Right lobe of liver (tissue), 6 donors: ENCODE results near the gene DACT3. TPM values are rescaled to one million over a fixed set of nuclear protein-coding genes. Genes with fewer than 3 reads are reported as not detected.
A peak's percentile ranks its signal among the peaks of the same experiment; 100 is the strongest.

Experiments used
- ATAC-seq, 4 donors: fragments of 200-7000 bp; cut with Tn5 transposase; one replicate each; pipeline ENCODE4 v1.9.1; 2020; ENCODE audit warnings: mild to moderate bottlenecking in 4 of 4, moderate library complexity in 4 of 4
- DNase-seq, 3 donors: peaks; one replicate each; pipeline ENCODE4 v3.0.0-alpha.2; 2020
- H3K27ac ChIP-seq, 3 donors: fragments of 200-600 bp; one replicate each; pipeline ENCODE4 v1.8.0; 2022
- H3K27me3 ChIP-seq, 2 donors: fragments of 200-600 bp; one replicate each; pipeline ENCODE4 v1.8.0; 2022
- H3K36me3 ChIP-seq, 4 donors: fragments of 200-600 bp; sonication (generic) in 1 of 4; one replicate each; pipeline versions ENCODE4 v1.5.1 to v1.8.0; 2017 to 2022; ENCODE audit warnings: control low read depth in 1 of 4
- H3K4me1 ChIP-seq, 4 donors: fragments of 200-600 bp; sonication (generic) in 1 of 4; one replicate each; pipeline versions ENCODE4 v1.5.1 to v1.8.0; 2017 to 2022; ENCODE audit warnings: control low read depth in 1 of 4
- H3K4me3 ChIP-seq, 3 donors: fragments of 200-600 bp; one replicate each; pipeline ENCODE4 v1.8.0; 2022
- H3K9me3 ChIP-seq, 4 donors: fragments of 200-600 bp; sonication (generic) in 1 of 4; one replicate each; pipeline versions ENCODE4 v1.5.1 to v1.8.0; 2017 to 2022; ENCODE audit warnings: control low read depth in 1 of 4
- CTCF ChIP-seq, 4 donors: fragments of 200-600 bp in 3 of 4; fragments of 450-650 bp in 1 of 4; IDR thresholded peaks; one replicate each; pipeline versions ENCODE4 v1.5.1 to v1.8.0; 2016 to 2022; ENCODE audit warnings: antibody characterized with exemption in 4 of 4, mild to moderate bottlenecking in 2 of 4
- POLR2A ChIP-seq: fragments of 450-650 bp; IDR thresholded peaks from one replicate; pipeline ENCODE4 v1.6.1; 2017; ENCODE audit warnings: antibody characterized with exemption, mild to moderate bottlenecking
- WGBS: methylation state at CpG from one replicate; pipeline ENCODE4 v1.1.6; 2018; ENCODE audit warnings: low coverage, low lambda C conversion rate; ENCODE audit not compliant: insufficient coverage; ENCODE audit errors: missing lambda C conversion rate; 5-methylcytosine and 5-hydroxymethylcytosine counted together
- intact Hi-C, 2 donors: fragments of 100-400 bp; cut with DNase I; formaldehyde crosslinking; loops; one replicate each; pipeline versions ENCODE4 v1.11.2 to v1.14.1; 2022
- total RNA-seq, 6 experiments: library from RNA; depleted of rRNA in 2 of 6; stranded (reverse); fragments of >200 nt in 2 of 6; fragmentation: NEBNext Ultra II Directional in 3 of 6; extraction: Animal tissue kit (Norgen Biotek cat#: 25700) in 3 of 6; gene quantifications; one replicate each; pipeline versions ENCODE4 v1.1.0 to v1.2.4, GENCODE V29; 2016 to 2023
- donor health status: DM: no; HTN: yes; CAD: no.
- donor health status: DM: no; HTN: no; CAD: no.
- donor health status: DM: no; HTN: no; CAD: no.
- donor health status: DM: no; HTN: yes; CAD: no.
- donor health status: DM: no; HTN: yes; CAD: no.

DACT3 gene
- total RNA-seq, 6 experiments from 2014 or later, result 0.46 to 1.6 (median 0.93) TPM

DNA sequence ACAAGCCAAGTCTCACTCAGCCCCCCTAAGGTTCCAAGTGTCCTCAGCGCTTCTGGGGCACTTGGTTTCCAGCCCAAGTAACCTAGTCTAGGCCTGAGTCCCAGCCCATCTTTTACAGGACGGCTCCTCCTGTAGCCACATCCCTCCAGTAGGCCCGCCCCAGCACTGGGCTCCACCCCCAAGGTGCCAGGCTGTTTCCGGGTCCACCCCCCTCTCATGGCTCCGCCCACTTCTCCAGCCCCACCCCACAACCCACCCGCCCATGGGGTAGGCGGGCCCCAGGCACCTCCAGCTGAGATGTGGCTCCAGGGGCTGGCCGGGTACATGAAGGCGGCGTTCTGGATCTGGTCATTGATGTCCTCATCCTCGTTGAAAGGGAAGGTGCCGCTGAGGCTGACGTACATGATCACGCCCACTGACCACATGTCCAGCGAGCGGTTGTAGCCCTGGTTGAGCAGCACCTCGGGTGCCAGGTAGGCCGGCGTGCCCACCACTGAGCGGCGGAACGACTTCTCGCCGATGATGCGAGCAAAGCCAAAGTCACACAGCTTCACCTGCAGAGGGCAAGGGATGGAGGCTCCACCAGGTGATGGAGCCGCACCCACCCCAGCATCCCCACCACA is 17.2 kb upstream of the DACT3 start:
- ATAC-seq (peak in 3 of 4 donors; percentile 26 to 62 (median 50)), DNase-seq (no peak)

GRCh38 chr19:46674416-46675178 is 13.6 kb upstream of the DACT3 start:
- TF ChIP-seq POLR2A (no peak), CTCF (IDR thresholded peaks at IDR 0.05) (no peak)
- H3K36me3 ChIP-seq, result peaks cover 0 to 35% (median 13%) of the 10 kb centered on the region in 4 donors
- no peaks in the 10 kb centered on the region for H3K4me1 ChIP-seq
- no peaks in the 10 kb centered on the region for H3K9me3 ChIP-seq
- 93% methylated on average over 8 of the region's 21 CpGs for WGBS
- peak in 2 of 4 donors; percentile 13 to 22 for ATAC-seq
- no peak overlapping the region for H3K4me3 ChIP-seq
- H3K27ac ChIP-seq, result no peak overlapping the region
- intact Hi-C loops, result no loop called here
- no peaks in the 10 kb centered on the region for H3K27me3 ChIP-seq
- no peak for DNase-seq

More for the DNA sequence above, 17.2 kb upstream of the DACT3 start:
- Histone ChIP-seq H3K4me1 (no peaks in the 10 kb centered on the region), H3K9me3 (no peaks in the 10 kb centered on the region), H3K27me3 (no peaks in the 10 kb centered on the region), H3K27ac (no peak overlapping the region), H3K36me3 (peaks cover 0 to 66% (median 24%) of the 10 kb centered on the region in 4 donors), H3K4me3 (no peak overlapping the region)
- intact Hi-C loops, result no loop called here
- TF ChIP-seq POLR2A (no peak), CTCF (IDR thresholded peaks at IDR 0.05) (no peak)
- 90% methylated on average over 4 of the region's 26 CpGs for whole genome bisulfite sequencing

DNA sequence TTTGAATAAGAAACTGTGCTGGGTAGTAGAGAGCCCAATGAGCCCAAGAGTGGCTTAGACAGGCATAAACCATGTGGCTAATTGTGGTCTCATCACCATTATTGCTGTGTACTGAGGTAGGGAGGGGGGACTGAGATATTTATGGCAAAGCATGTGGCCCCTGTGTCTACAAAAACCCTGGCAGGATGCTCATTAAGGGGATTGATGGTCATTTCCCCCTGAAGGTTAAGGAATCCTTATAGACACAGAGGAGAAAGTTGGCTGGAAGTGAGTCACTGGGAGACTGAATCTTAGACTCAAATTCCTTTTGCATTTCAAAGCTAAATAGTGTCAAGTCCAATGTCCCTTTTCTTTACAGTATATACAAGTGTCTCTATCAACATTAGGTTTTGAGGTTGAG is 9.8 kb upstream of the DACT3 start:
- ATAC-seq (no peak), DNase-seq (no peak)
- Histone ChIP-seq H3K4me3 (no peak overlapping the region), H3K9me3 (no peaks in the 10 kb centered on the region), H3K27ac (no peak overlapping the region), H3K4me1 (no peaks in the 10 kb centered on the region), H3K27me3 (no peaks in the 10 kb centered on the region), H3K36me3 (peaks cover 0 to 13% (median 7%) of the 10 kb centered on the region in 4 donors)
- intact Hi-C loops, result no loop called here
- TF ChIP-seq POLR2A (no peak), CTCF (IDR thresholded peaks at IDR 0.05) (no peak)

- TF ChIP-seq CTCF (IDR thresholded peaks at IDR 0.05), result no peak
- no peak for TF ChIP-seq POLR2A
- DNase-seq (no peak), ATAC-seq (no peak)
- Histone ChIP-seq H3K9me3 (no peaks in the 10 kb centered on the region), H3K27ac (no peak overlapping the region), H3K4me3 (no peak overlapping the region), H3K4me1 (no peaks in the 10 kb centered on the region), H3K36me3 (no peaks in the 10 kb centered on the region), H3K27me3 (no peaks in the 10 kb centered on the region)
- WGBS, result 75% methylated on average over 3 of the region's 3 CpGs
- intact Hi-C loops, result loop anchor here in 1 of 2 donors (5.0 kb wide), 1 partner anchor 56 kb away; no protein-coding TSS in a partner anchor
Measured at GRCh38 chr19:46668662-46669061, 7.7 kb upstream of the DACT3 start.
